ENCODE data around the gene FBXO11. TPM values are rescaled to one million over a fixed set of nuclear protein-coding genes. Genes with fewer than 3 reads are reported as not detected.
A peak's percentile ranks its signal among the peaks of the same experiment; 100 is the strongest.

FBXO11 gene
- total and polyA plus RNA-seq, 10 of the 15 experiments (the other 5 are each of a cell fraction or from before 2014, with no cell fraction given) = 5.9 to 38.9 (median 22.5) TPM

DNA sequence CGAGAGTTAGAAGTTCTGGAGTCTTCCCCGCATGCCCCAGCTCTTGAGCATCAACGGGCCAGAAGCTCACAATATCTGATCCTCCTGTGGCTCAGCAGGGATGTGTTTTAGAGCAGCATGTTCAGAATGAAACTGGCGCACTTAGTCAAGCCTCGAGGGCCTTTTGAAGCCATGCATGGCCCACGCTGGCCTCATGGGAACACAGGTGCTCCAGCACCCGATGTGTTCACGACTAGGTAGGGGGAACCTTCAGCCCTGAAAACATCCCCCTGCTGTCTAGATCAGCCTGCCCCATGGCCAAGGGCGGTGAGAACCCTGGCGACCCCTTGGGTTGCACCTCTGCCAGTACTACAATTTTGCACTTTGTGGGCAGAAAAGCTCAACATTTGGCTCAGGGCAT lies 90.5 kb downstream of the FBXO11 start:
- peaks cover 6 to 46% of the 10 kb centered on the region in 2 experiments for H3K36me3 ChIP-seq (ENCODE audit: control insufficient read depth in 2 of 2, insufficient read depth in 2 of 2, low read length in 1 of 2)
- in situ Hi-C loops (cut with MboI) (no loop called here), intact Hi-C loops (cut with micrococcal nuclease; ENCODE audit: unreplicated experiment) (no loop called here)
- TF ChIP-seq, protein P1, sequence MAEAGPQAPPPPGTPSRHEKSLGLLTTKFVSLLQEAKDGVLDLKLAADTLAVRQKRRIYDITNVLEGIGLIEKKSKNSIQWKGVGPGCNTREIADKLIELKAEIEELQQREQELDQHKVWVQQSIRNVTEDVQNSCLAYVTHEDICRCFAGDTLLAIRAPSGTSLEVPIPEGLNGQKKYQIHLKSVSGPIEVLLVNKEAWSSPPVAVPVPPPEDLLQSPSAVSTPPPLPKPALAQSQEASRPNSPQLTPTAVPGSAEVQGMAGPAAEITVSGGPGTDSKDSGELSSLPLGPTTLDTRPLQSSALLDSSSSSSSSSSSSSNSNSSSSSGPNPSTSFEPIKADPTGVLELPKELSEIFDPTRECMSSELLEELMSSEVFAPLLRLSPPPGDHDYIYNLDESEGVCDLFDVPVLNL (IDR thresholded peaks at IDR 0.05; ENCODE audit: low read depth, low read length) = no peak
- TF ChIP-seq TCF12 (IDR thresholded peaks at IDR 0.05; ENCODE audit: low read depth, low read length) (0 out of 2 replicates have a peak, but pooled peaks have one; percentile 53), RUNX3 (IDR thresholded peaks at IDR 0.05; ENCODE audit: low read length) (peak; percentile 14; the same call in 1 of the 2 replicates), TCF7 (IDR thresholded peaks at IDR 0.05; ENCODE audit: borderline replicate concordance) (peak; percentile 91), MTA3 (IDR thresholded peaks at IDR 0.05; ENCODE audit: borderline replicate concordance, low read length) (no peak), POLR2A (IDR thresholded peaks at IDR 0.05; ENCODE audit: low read depth, low read length) (peak; percentile 39; the same call in 1 of the 2 replicates), YY1 (IDR thresholded peaks at IDR 0.05; ENCODE audit: low read depth, low read length) (0 out of 2 replicates have a peak, but pooled peaks have one; percentile 25), PAX5 (IDR thresholded peaks at IDR 0.05; ENCODE audit: borderline replicate concordance, low read depth, low read length) (0 out of 2 replicates have a peak, but pooled peaks have one; percentile 31)
- TF ChIP-seq, protein P2, sequence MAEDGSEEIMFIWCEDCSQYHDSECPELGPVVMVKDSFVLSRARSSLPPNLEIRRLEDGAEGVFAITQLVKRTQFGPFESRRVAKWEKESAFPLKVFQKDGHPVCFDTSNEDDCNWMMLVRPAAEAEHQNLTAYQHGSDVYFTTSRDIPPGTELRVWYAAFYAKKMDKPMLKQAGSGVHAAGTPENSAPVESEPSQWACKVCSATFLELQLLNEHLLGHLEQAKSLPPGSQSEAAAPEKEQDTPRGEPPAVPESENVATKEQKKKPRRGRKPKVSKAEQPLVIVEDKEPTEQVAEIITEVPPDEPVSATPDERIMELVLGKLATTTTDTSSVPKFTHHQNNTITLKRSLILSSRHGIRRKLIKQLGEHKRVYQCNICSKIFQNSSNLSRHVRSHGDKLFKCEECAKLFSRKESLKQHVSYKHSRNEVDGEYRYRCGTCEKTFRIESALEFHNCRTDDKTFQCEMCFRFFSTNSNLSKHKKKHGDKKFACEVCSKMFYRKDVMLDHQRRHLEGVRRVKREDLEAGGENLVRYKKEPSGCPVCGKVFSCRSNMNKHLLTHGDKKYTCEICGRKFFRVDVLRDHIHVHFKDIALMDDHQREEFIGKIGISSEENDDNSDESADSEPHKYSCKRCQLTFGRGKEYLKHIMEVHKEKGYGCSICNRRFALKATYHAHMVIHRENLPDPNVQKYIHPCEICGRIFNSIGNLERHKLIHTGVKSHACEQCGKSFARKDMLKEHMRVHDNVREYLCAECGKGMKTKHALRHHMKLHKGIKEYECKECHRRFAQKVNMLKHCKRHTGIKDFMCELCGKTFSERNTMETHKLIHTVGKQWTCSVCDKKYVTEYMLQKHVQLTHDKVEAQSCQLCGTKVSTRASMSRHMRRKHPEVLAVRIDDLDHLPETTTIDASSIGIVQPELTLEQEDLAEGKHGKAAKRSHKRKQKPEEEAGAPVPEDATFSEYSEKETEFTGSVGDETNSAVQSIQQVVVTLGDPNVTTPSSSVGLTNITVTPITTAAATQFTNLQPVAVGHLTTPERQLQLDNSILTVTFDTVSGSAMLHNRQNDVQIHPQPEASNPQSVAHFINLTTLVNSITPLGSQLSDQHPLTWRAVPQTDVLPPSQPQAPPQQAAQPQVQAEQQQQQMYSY (CRISPR knock-in tag; IDR thresholded peaks at IDR 0.05) = no peak
- CTCF ChIA-PET = no interaction called here
- 7% methylated on average over 10 of the region's 10 CpGs for WGBS (ENCODE audit: insufficient coverage, insufficient replicate concordance, low lambda C conversion rate, missing lambda C conversion rate)
- no peaks in the 10 kb centered on the region for H3K27me3 ChIP-seq (replicated peaks in 1 of 2; ENCODE audit: control insufficient read depth in 2 of 2, insufficient read depth in 2 of 2, low read length in 1 of 2)
- DNase-seq (ENCODE audit: low read depth, low spot score) (no peak), FAIRE-seq (no peak), ATAC-seq (peak; percentile 37)
- RAD21 ChIA-PET (ENCODE audit: unreplicated experiment) = interaction anchor here (1.6 kb wide), 1 partner anchor 91 kb away, joined by 4 read pairs; the partner anchor contains the start of gene FBXO11
- BruUV-seq (replicated peaks) = no TSS peak
- no peak overlapping the region for H3K9ac ChIP-seq (ENCODE audit: control insufficient read depth, insufficient read depth, low read length)
- no peak overlapping the region for H2AFZ ChIP-seq (ENCODE audit: control insufficient read depth, low read depth, low read length)
- POLR2A ChIA-PET = interaction anchor here (1.0 kb wide), 1 partner anchor 8 kb away, joined by 3 read pairs; no protein-coding TSS in a partner anchor
- H3K4me2 ChIP-seq (ENCODE audit: control insufficient read depth, insufficient read depth) = no peak overlapping the region
- H4K20me1 ChIP-seq (ENCODE audit: control insufficient read depth, insufficient read depth) = no peaks in the 10 kb centered on the region
- no peaks in the 10 kb centered on the region for H3K9me3 ChIP-seq (replicated peaks; ENCODE audit: control insufficient read depth, insufficient read depth, low read length)
- H3K27ac ChIP-seq (ENCODE audit: control insufficient read depth, insufficient read depth) = no peak overlapping the region
- no peaks in the 10 kb centered on the region for H3K79me2 ChIP-seq (ENCODE audit: control insufficient read depth, insufficient read depth, low read length)
- H3K4me1 ChIP-seq (ENCODE audit: control insufficient read depth, insufficient read depth, low read length) = peaks cover 3% of the 10 kb centered on the region; the same call in 1 of the 2 replicates
- SMC1A ChIA-PET (ENCODE audit: uncharacterized antibody, unreplicated experiment) = interaction anchor here (2.3 kb wide), 1 partner anchor 18 kb away, joined by 6 read pairs; no protein-coding TSS in a partner anchor
- H3K4me3 ChIP-seq = no peak overlapping the region

All from GM12878 (cell line).